ENCODE measurements around the gene SMCP. TPM values are rescaled to one million over a fixed set of nuclear protein-coding genes. Genes with fewer than 3 reads are reported as not detected.

SMCP gene, protein sequence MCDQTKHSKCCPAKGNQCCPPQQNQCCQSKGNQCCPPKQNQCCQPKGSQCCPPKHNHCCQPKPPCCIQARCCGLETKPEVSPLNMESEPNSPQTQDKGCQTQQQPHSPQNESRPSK
- not detected for total RNA-seq

DNA sequence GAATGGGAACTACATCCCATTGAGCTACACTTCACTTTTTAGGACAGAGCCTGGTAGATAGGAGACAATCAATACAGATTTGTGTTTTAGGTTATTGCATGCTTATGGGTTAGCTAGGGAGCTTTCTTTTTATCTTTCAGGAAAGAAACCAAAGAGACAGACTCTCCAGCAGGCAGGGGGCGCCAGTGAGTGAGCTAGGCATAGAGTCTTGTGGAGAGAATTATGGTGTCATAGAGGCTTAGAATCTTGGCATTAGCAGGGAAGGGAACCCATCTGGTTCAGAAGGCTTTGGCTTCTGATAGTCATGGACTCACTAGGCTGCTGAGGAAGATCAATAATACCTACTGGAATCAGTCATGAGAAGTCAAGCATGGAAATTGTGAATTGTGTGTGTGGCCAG lies at the start of gene SMCP:
TSS of gene SMCP (plus strand) at position 281 of the 400 bp plus-strand sequence. CDS start 6,101 bp downstream, outside the sequence.
- in situ Hi-C loops (cut with MboI; ENCODE audit: low pct_unique_long_range_greater_than_20kb in 2 of 9, low sequenced_read_pairs in 9 of 9, unreplicated experiment in 9 of 9) = loop anchor here in 1 of 9 experiments (10.0 kb wide), 1 partner anchor 47 kb away; no protein-coding TSS in a partner anchor
- no peak for ATAC-seq (replicated peaks in 6 of 8)
- H3K4me1 ChIP-seq (replicated peaks in 1 of 2) = no peaks in the 10 kb centered on the region
- 0% methylated on average over 1 of the region's 1 CpG; no CpG with 5 or more reads in 4 of the 10 experiments for WGBS, 10 experiments
- no peak within 1 kb of the TSS for H3K4me3 ChIP-seq
- no peak within 1 kb of the TSS for H3K27ac ChIP-seq

DNA sequence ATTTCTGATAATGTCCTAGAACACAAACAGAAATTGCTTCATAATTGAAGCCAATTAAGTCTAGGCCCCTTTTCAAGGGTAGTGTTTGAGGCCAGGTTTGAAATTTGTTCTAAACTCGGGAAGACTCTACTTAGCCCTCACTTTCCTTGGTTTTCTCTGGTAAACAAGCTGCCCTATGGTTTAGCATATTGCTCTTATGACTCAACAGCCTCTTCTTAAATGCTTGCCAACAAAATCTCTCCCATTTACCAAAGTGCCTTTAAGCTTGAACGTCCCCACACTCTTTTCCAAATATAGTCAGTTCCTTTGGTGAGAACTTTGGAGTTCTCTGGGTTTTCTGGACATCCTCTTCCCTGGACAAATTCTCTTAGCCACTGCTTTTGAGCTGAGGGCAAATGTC lies 41.3 kb upstream of the SMCP start:
- H3K27ac ChIP-seq = no peak overlapping the region
- ATAC-seq (replicated peaks in 6 of 8) = peak in 2 of 8 experiments; percentile 64 to 76
- WGBS, 10 experiments = 0 to 58% (median 4%) methylated on average over 1 to 2 of the region's 2 CpGs; no CpG with 5 or more reads in 2 of the 10 experiments
- no peak overlapping the region for H3K4me3 ChIP-seq
- in situ Hi-C loops (cut with MboI; ENCODE audit: low pct_unique_long_range_greater_than_20kb in 2 of 9, low sequenced_read_pairs in 9 of 9, unreplicated experiment in 9 of 9) = no loop called here
- no peaks in the 10 kb centered on the region for H3K4me1 ChIP-seq (replicated peaks in 1 of 2)

GRCh38 chr1:152842556-152842955 lies 35.6 kb upstream of the SMCP start, which contains the start of gene LCE6A:
TSS of gene LCE6A (plus strand) at chr1:152842856. CDS start at chr1:152843521, 665 bp downstream.
- H3K4me1 ChIP-seq (replicated peaks in 1 of 2) = no peaks in the 10 kb centered on the region
- WGBS, 10 experiments = 0 to 80% (median 33%) methylated on average over 1 to 3 of the region's 3 CpGs; no CpG with 5 or more reads in 5 of the 10 experiments
- no peak for ATAC-seq (replicated peaks in 6 of 8)
- in situ Hi-C loops (cut with MboI; ENCODE audit: low pct_unique_long_range_greater_than_20kb in 2 of 9, low sequenced_read_pairs in 9 of 9, unreplicated experiment in 9 of 9) = no loop called here
- no peak within 1 kb of the TSS for H3K4me3 ChIP-seq
- no peak within 1 kb of the TSS for H3K27ac ChIP-seq

DNA sequence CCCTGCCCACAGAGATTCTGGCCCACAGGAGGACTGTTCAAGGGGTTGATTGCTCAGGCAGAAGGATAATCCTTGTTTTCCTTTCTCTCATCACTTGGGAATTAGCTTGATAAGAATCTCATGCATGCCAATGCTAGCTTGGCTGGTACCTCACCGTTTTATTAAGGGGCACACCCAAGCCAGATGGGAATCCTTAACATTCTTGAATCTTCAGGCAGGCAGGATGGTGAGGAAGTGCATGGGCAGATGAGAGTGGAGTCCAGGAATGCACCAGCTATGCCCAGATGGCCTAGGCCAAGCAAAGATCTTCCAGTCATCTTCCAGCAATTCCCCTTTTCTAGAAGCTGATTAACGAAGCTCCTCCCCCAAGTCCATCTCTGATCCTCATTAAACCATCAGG lies 22.5 kb upstream of the SMCP start:
- ATAC-seq (replicated peaks in 6 of 8) = peak in 1 of 8 experiments; percentile 51
- H3K4me3 ChIP-seq = no peak overlapping the region
- 0 to 45% (median 17%) methylated on average over 1 to 2 of the region's 2 CpGs; no CpG with 5 or more reads in 3 of the 10 experiments for WGBS, 10 experiments
- H3K27ac ChIP-seq = no peak overlapping the region
- no peaks in the 10 kb centered on the region for H3K4me1 ChIP-seq (replicated peaks in 1 of 2)
- in situ Hi-C loops (cut with MboI; ENCODE audit: low pct_unique_long_range_greater_than_20kb in 2 of 9, low sequenced_read_pairs in 9 of 9, unreplicated experiment in 9 of 9) = loop anchor here in 1 of 9 experiments (25.0 kb wide), 1 partner anchor 193 kb away; the partner anchor contains the start of gene LCE2D

DNA sequence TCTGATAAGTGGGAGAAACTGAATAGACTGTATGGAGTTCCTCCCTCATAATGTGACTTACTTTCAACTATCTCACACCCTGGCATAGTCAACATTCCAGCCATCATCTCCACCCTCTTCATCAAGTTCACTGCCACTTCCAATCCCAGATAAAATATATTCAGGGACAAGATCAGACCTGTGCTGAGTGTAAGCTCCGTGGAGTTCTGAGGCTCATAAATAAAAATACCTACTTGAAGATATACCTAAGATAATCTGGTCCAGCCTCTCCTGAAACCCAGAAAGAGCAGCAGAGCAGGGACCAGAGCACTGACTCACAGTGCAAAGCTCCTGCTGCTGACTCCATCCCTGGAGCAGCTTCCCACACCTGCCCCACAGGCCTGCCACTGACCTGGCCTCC lies 20.1 kb upstream of the SMCP start:
- no peak overlapping the region for H3K4me3 ChIP-seq
- H3K27ac ChIP-seq = no peak overlapping the region
- no peaks in the 10 kb centered on the region for H3K4me1 ChIP-seq (replicated peaks in 1 of 2)
- peak in 2 of 8 experiments; percentile 34 to 57 for ATAC-seq (replicated peaks in 6 of 8)
- in situ Hi-C loops (cut with MboI; ENCODE audit: low pct_unique_long_range_greater_than_20kb in 2 of 9, low sequenced_read_pairs in 9 of 9, unreplicated experiment in 9 of 9) = loop anchor here in 1 of 9 experiments (25.0 kb wide), 1 partner anchor 196 kb away; the partner anchor contains the start of gene LCE2D
- WGBS, 10 experiments = 0 to 43% (median 30%) methylated on average over 1 of the region's 1 CpG; no CpG with 5 or more reads in 6 of the 10 experiments

DNA sequence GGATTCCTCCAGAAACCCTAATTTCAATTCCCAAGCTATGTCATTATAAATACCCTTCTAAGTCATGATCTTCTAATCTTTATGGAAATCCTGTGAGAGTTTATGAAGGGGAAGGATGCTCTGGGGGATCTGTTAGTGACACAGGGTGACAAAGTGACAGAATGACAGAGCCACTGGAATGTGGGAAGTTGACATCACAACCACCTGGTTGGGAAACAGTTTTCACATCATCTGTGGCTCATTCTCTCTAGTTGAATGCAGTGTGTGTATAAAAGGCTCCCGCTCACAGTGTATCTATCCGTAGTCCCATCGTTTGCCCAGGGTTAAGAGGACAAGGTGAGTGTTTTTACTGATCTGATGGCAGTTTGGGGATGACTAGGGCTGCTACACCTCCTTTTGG lies 18.4 kb upstream of the SMCP start, which contains the start of gene LCE7A:
TSS of gene LCE7A (plus strand) at position 301 of the 400 bp plus-strand sequence. CDS start 702 bp downstream, outside the sequence.
- 40 to 78% (median 63%) methylated on average over 1 to 3 of the region's 3 CpGs; no CpG with 5 or more reads in 2 of the 10 experiments for WGBS, 10 experiments
- ATAC-seq (replicated peaks in 6 of 8) = no peak
- in situ Hi-C loops (cut with MboI; ENCODE audit: low pct_unique_long_range_greater_than_20kb in 2 of 9, low sequenced_read_pairs in 9 of 9, unreplicated experiment in 9 of 9) = loop anchor here in 1 of 9 experiments (25.0 kb wide), 1 partner anchor 197 kb away; the partner anchor contains the start of gene LCE2D
- Histone ChIP-seq H3K27ac (no peak within 1 kb of the TSS), H3K4me3 (no peak within 1 kb of the TSS), H3K4me1 (replicated peaks in 1 of 2) (no peaks in the 10 kb centered on the region)

GRCh38 chr1:152860129-152860528 lies 18.0 kb upstream of the SMCP start:
- in situ Hi-C loops (cut with MboI; ENCODE audit: low pct_unique_long_range_greater_than_20kb in 2 of 9, low sequenced_read_pairs in 9 of 9, unreplicated experiment in 9 of 9) = loop anchor here in 1 of 9 experiments (25.0 kb wide), 1 partner anchor 198 kb away; the partner anchor contains the start of gene LCE2D
- Histone ChIP-seq H3K27ac (no peak overlapping the region), H3K4me3 (no peak overlapping the region), H3K4me1 (replicated peaks in 1 of 2) (no peaks in the 10 kb centered on the region)
- ATAC-seq (replicated peaks in 6 of 8) = no peak
- 30 to 66% (median 49%) methylated on average over 2 to 3 of the region's 3 CpGs; no CpG with 5 or more reads in 2 of the 10 experiments for WGBS, 10 experiments

DNA sequence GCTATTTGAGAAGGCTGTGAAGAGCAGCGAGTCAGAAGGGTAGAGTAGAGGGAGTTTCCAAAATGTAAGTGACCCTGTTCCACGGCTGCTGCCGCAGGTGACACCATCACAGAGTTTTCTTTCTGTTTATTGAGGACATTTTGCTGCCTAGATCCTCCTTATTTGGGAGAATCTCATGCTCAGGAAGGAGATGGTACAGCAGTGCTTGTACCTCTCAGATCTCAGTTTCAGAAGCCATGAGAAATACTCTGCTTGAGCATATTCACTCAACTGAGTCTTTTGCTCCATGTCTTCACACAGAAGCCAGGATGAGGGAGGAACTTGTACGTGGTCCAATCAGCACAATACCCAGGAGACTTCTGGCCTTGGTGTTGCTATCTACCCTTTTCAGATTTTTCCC lies 16.7 kb upstream of the SMCP start:
- in situ Hi-C loops (cut with MboI; ENCODE audit: low pct_unique_long_range_greater_than_20kb in 2 of 9, low sequenced_read_pairs in 9 of 9, unreplicated experiment in 9 of 9) = loop anchor here in 1 of 9 experiments (25.0 kb wide), 1 partner anchor 199 kb away; the partner anchor contains the start of gene LCE2D
- H3K4me3 ChIP-seq = no peak overlapping the region
- H3K4me1 ChIP-seq (replicated peaks in 1 of 2) = no peaks in the 10 kb centered on the region
- no peak overlapping the region for H3K27ac ChIP-seq
- WGBS, 10 experiments = 0 to 80% (median 33%) methylated on average over 1 to 4 of the region's 4 CpGs; no CpG with 5 or more reads in 1 of the 10 experiments
- ATAC-seq (replicated peaks in 6 of 8) = no peak

GRCh38 chr1:152864443-152864842 lies 13.7 kb upstream of the SMCP start:
- Histone ChIP-seq H3K27ac (no peak overlapping the region), H3K4me3 (no peak overlapping the region), H3K4me1 (replicated peaks in 1 of 2) (no peaks in the 10 kb centered on the region)
- ATAC-seq (replicated peaks in 6 of 8) = peak in 2 of 8 experiments; percentile 61 to 69
- in situ Hi-C loops (cut with MboI; ENCODE audit: low pct_unique_long_range_greater_than_20kb in 2 of 9, low sequenced_read_pairs in 9 of 9, unreplicated experiment in 9 of 9) = loop anchor here in 1 of 9 experiments (25.0 kb wide), 1 partner anchor 202 kb away; the partner anchor contains the start of gene LCE2D

- no peak for ATAC-seq (replicated peaks in 6 of 8)
- in situ Hi-C loops (cut with MboI; ENCODE audit: low pct_unique_long_range_greater_than_20kb in 2 of 9, low sequenced_read_pairs in 9 of 9, unreplicated experiment in 9 of 9) = loop anchor here in 1 of 9 experiments (25.0 kb wide), 1 partner anchor 204 kb away; the partner anchor contains the start of gene LCE2D
- WGBS, 10 experiments = 0 to 92% (median 29%) methylated on average over 1 to 2 of the region's 2 CpGs; no CpG with 5 or more reads in 2 of the 10 experiments
These were observed 11.8 kb upstream of the SMCP start for GRCh38 chr1:152866321-152866720.

GRCh38 chr1:152869808-152870419 lies 8.2 kb upstream of the SMCP start:
- H3K4me1 ChIP-seq (replicated peaks in 1 of 2) = no peaks in the 10 kb centered on the region
- in situ Hi-C loops (cut with MboI; ENCODE audit: low pct_unique_long_range_greater_than_20kb in 2 of 9, low sequenced_read_pairs in 9 of 9, unreplicated experiment in 9 of 9) = loop anchor here in 1 of 9 experiments (10.0 to 25.0 kb wide), 2 partner anchors 55 to 208 kb away; partner anchors contain the start of gene LCE2D
- ATAC-seq (replicated peaks in 6 of 8) = peak in 4 of 8 experiments; percentile 50 to 87 (median 65)
- no peak overlapping the region for H3K27ac ChIP-seq
- 6 to 62% (median 36%) methylated on average over 3 to 9 of the region's 9 CpGs for WGBS, 10 experiments
- no peak overlapping the region for H3K4me3 ChIP-seq

More at GRCh38 chr1:152866321-152866720, 11.8 kb upstream of the SMCP start:
- Histone ChIP-seq H3K4me3 (no peak overlapping the region), H3K4me1 (replicated peaks in 1 of 2) (no peaks in the 10 kb centered on the region), H3K27ac (no peak overlapping the region)

GRCh38 chr1:152870831-152871730 lies 7.0 kb upstream of the SMCP start:
- in situ Hi-C loops (cut with MboI; ENCODE audit: low pct_unique_long_range_greater_than_20kb in 2 of 9, low sequenced_read_pairs in 9 of 9, unreplicated experiment in 9 of 9) = loop anchor here in 1 of 9 experiments (10.0 to 25.0 kb wide), 2 partner anchors 54 to 209 kb away; partner anchors contain the start of gene LCE2D
- Histone ChIP-seq H3K4me3 (no peak overlapping the region), H3K4me1 (replicated peaks in 1 of 2) (no peaks in the 10 kb centered on the region), H3K27ac (no peak overlapping the region)
- peak in 3 of 8 experiments; percentile 68 to 95 (median 93) for ATAC-seq (replicated peaks in 6 of 8)
- 10 to 69% (median 35%) methylated on average over 1 to 16 of the region's 17 CpGs; no CpG with 5 or more reads in 2 of the 10 experiments for WGBS, 10 experiments
